Panc1 (cell line): ENCODE results near the gene KRTAP12-3.

Experiments
- CTCF ChIP-seq: fragments of 450-650 bp; IDR thresholded peaks from 2 replicates; pipeline ENCODE4 v1.5.1; 2017; ENCODE audit warnings: mild to moderate bottlenecking
- POLR2AphosphoS5 ChIP-seq: IDR thresholded peaks from 2 replicates; pipeline ENCODE4 v1.6.1; 2012; ENCODE audit warnings: mild to moderate bottlenecking, low read depth, low read length, moderate library complexity
- SIN3A ChIP-seq: IDR thresholded peaks from 2 replicates; pipeline ENCODE4 v1.6.1; 2012; ENCODE audit warnings: low read depth, mild to moderate bottlenecking, low read length, moderate library complexity, borderline replicate concordance; ENCODE audit not compliant: insufficient read depth

DNA sequence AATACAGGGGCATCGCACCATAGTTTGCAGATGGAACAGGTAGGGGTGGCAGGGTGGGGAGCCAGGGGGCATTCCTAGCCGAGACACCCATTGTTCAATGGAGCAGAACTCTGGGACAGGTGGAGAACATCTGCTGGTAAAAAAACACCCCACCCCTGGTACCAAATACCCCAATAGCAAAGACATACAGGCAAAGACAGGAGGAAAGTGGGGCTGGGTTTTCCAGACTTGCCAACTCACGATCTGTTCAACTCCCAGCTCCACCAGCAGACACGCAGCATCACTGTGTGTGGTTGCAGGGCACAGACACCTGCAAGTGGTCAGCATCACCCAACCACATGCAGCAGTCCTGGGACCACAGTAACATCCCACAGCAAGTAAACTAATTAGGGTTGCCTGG lies 46.2 kb upstream of the KRTAP12-3 start:
- TF ChIP-seq POLR2AphosphoS5 = no peak
- TF ChIP-seq CTCF = no peak
- no peak for TF ChIP-seq SIN3A
